ENCODE results near the gene LIMCH1.
"Not testable (repeated sequence)": the region's sequence is repeated elsewhere in the genome, so short reads cannot be mapped to it uniquely, and the experiment has no call there.

LIMCH1 gene

GRCh38 chr4:41538017-41538733, at the start of gene LIMCH1:
Gene LIMCH1 (plus strand): TSS chr4:41538157. CDS start chr4:41605996, 67,839 bp downstream.
- DNase-seq, result no peak

- not testable (repeated sequence) for DNase-seq
Observed at GRCh38 chr4:41491081-41491576, 46.8 kb upstream of the LIMCH1 start.

- no peak for DNase-seq
Observed at GRCh38 chr4:41496977-41497376, 41.0 kb upstream of the LIMCH1 start.

- DNase-seq, result no peak
Observed at GRCh38 chr4:41498177-41498576, 39.8 kb upstream of the LIMCH1 start.

GRCh38 chr4:41504167-41504818, 33.7 kb upstream of the LIMCH1 start:
- DNase-seq, result no peak

GRCh38 chr4:41505161-41505661, 32.7 kb upstream of the LIMCH1 start:
- DNase-seq, result no peak

- no peak for DNase-seq
Observed at GRCh38 chr4:41506130-41506529, 31.8 kb upstream of the LIMCH1 start.

- no peak for DNase-seq
Observed at GRCh38 chr4:41507291-41507947, 30.5 kb upstream of the LIMCH1 start.

GRCh38 chr4:41509451-41509866, 28.5 kb upstream of the LIMCH1 start:
- no peak for DNase-seq

GRCh38 chr4:41510179-41510578, 27.8 kb upstream of the LIMCH1 start:
- DNase-seq, result no peak

- no peak for DNase-seq
Observed at GRCh38 chr4:41512136-41512535, 25.8 kb upstream of the LIMCH1 start.

- no peak for DNase-seq
Observed at GRCh38 chr4:41512596-41512995, 25.4 kb upstream of the LIMCH1 start.

- no peak for DNase-seq
Observed at GRCh38 chr4:41514169-41514568, 23.8 kb upstream of the LIMCH1 start.

GRCh38 chr4:41514766-41515481, 23.0 kb upstream of the LIMCH1 start:
- DNase-seq, result no peak

- no peak for DNase-seq
Observed at GRCh38 chr4:41517121-41517520, 20.8 kb upstream of the LIMCH1 start.

GRCh38 chr4:41517747-41518146, 20.2 kb upstream of the LIMCH1 start:
- no peak for DNase-seq

- DNase-seq, result no peak
Observed at GRCh38 chr4:41524425-41524824, 13.5 kb upstream of the LIMCH1 start.

- DNase-seq, result no peak
Observed at GRCh38 chr4:41525129-41525528, 12.8 kb upstream of the LIMCH1 start.

GRCh38 chr4:41526628-41527027, 11.3 kb upstream of the LIMCH1 start:
- no peak for DNase-seq

- no peak for DNase-seq
Observed at GRCh38 chr4:41528512-41529205, 9.3 kb upstream of the LIMCH1 start.

- no peak for DNase-seq
Observed at GRCh38 chr4:41530741-41531140, 7.2 kb upstream of the LIMCH1 start.

GRCh38 chr4:41532336-41532735, 5.6 kb upstream of the LIMCH1 start:
- DNase-seq, result no peak
